Measurements from ENCODE around the gene TIMP2.

TIMP2 gene

DNA sequence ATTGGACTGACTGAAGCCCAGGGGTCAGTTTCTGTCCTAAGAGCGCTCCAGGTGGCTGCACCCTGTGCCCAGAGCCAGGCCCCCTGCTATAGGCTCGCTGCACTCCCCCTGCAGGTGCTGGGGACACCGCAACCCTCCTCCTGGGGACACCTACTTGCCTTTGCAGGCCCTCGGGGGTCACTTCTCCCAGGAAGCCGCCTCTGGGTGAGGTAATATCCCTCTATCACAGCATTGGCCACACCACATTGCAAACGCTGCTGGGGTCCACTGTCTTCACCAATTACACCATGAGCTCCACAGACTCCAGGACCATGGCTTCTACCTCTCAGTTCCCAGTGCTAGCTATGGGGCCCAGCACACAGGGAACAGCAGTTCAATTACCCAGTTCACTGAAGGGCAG, 99.5 kb downstream of the TIMP2 start:
- no peak for TF ChIP-seq POLR2AphosphoS5 (IDR thresholded peaks at IDR 0.05; ENCODE audit: low read depth, low read length)
- TF ChIP-seq TAF1 (IDR thresholded peaks at IDR 0.05; ENCODE audit: borderline replicate concordance, insufficient read depth, low read length): no peak
- no peak for TF ChIP-seq SIN3A (IDR thresholded peaks at IDR 0.05; ENCODE audit: borderline replicate concordance, insufficient read depth, low read length)
- TF ChIP-seq, protein P1, sequence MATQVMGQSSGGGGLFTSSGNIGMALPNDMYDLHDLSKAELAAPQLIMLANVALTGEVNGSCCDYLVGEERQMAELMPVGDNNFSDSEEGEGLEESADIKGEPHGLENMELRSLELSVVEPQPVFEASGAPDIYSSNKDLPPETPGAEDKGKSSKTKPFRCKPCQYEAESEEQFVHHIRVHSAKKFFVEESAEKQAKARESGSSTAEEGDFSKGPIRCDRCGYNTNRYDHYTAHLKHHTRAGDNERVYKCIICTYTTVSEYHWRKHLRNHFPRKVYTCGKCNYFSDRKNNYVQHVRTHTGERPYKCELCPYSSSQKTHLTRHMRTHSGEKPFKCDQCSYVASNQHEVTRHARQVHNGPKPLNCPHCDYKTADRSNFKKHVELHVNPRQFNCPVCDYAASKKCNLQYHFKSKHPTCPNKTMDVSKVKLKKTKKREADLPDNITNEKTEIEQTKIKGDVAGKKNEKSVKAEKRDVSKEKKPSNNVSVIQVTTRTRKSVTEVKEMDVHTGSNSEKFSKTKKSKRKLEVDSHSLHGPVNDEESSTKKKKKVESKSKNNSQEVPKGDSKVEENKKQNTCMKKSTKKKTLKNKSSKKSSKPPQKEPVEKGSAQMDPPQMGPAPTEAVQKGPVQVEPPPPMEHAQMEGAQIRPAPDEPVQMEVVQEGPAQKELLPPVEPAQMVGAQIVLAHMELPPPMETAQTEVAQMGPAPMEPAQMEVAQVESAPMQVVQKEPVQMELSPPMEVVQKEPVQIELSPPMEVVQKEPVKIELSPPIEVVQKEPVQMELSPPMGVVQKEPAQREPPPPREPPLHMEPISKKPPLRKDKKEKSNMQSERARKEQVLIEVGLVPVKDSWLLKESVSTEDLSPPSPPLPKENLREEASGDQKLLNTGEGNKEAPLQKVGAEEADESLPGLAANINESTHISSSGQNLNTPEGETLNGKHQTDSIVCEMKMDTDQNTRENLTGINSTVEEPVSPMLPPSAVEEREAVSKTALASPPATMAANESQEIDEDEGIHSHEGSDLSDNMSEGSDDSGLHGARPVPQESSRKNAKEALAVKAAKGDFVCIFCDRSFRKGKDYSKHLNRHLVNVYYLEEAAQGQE (IDR thresholded peaks at IDR 0.05; ENCODE audit: insufficient read depth in 1 of 2, low read depth in 2 of 2, low read length in 2 of 2): no peak
- no peak for TF ChIP-seq FOXP2 (optimal IDR thresholded peaks at IDR 0.05; ENCODE audit: borderline replicate concordance, extremely low read depth, extremely low read length, insufficient read depth)

DNA sequence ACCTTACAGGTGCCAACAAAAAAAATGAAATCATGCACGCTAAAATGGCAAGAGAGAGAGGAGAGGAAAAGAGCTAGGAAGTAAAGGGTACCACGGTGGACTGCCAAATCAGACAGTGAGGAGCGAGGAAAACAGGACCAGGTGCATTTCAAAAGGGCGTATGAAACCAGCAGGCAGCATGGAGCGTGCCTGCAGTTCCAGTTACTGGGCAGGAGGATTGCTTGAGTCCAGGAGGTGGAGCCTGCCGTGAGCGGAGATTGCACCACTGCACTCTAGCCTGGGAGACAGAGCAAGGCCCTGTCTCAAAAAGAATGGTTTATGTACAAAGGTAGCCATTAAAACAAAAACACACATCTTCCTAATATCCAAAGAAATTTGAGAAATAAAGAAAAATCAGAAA, 100.9 kb downstream of the TIMP2 start:
- no peak for TF ChIP-seq SIN3A (IDR thresholded peaks at IDR 0.05; ENCODE audit: borderline replicate concordance, insufficient read depth, low read length)
- TF ChIP-seq, protein P1 (IDR thresholded peaks at IDR 0.05; ENCODE audit: insufficient read depth in 1 of 2, low read depth in 2 of 2, low read length in 2 of 2): no peak
- TF ChIP-seq TAF1 (IDR thresholded peaks at IDR 0.05; ENCODE audit: borderline replicate concordance, insufficient read depth, low read length): no peak
- TF ChIP-seq FOXP2 (optimal IDR thresholded peaks at IDR 0.05; ENCODE audit: borderline replicate concordance, extremely low read depth, extremely low read length, insufficient read depth): no peak
- TF ChIP-seq POLR2AphosphoS5 (IDR thresholded peaks at IDR 0.05; ENCODE audit: low read depth, low read length): no peak

DNA sequence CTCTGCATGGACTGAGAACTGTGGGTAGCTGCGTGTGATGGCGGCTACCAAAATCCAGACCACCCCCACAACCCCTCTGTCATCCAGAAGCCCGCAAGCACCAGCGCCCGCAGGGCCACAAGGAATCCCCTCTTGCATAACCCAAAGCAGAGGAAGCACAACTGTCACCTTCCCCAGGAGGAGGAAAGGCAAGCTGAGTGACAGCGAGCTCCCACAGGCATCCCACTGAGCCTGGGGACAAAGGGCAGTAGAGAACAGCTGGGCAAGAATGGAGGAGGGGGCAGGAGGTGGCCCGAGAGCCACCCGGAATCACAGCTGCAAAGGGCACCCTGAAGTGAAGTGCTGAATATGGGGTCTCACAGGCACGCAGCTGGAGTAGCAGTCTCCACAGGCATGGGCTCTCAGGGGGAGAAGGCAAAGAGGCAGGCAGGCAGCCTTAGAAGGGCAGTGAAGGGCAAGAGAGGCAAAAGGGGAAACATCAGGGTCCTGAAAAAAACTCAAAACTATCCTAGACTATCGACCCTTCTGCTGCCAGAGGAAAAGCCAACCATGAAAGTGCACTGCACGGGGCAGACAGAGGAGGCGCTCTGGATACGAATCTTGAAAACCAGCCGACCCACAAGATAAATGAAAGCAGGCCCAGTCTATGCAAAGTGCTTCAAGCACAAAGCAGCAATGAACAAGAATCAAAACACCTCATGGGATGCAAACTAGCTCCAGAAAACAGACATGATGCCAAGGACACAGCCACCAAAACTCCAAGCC, 101.7 kb downstream of the TIMP2 start:
- TF ChIP-seq POLR2AphosphoS5 (IDR thresholded peaks at IDR 0.05; ENCODE audit: low read depth, low read length): no peak
- TF ChIP-seq TAF1 (IDR thresholded peaks at IDR 0.05; ENCODE audit: borderline replicate concordance, insufficient read depth, low read length): no peak
- TF ChIP-seq SIN3A (IDR thresholded peaks at IDR 0.05; ENCODE audit: borderline replicate concordance, insufficient read depth, low read length): no peak
- no peak for TF ChIP-seq FOXP2 (optimal IDR thresholded peaks at IDR 0.05; ENCODE audit: borderline replicate concordance, extremely low read depth, extremely low read length, insufficient read depth)
- TF ChIP-seq, protein P1 (IDR thresholded peaks at IDR 0.05; ENCODE audit: insufficient read depth in 1 of 2, low read depth in 2 of 2, low read length in 2 of 2): no peak

DNA sequence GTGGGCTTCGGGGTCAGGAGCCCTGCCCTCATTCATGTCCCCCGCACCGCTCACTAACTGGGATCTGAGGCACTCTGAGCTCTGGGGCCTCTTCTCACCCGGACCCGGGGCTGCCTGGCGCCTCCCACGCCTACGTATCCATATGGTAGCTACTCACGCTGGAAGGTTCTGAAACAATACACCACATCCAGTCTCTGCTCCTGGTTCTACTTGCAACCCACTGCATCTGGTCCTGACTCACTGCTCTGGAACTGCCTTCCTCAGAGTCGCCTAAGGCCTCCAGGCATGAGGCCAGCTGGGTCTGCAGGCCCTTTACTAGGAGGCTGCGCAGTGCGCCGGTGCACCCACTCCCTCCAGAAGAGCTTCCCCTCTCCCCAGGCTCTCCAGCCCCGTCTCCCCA, 102.6 kb downstream of the TIMP2 start:
- no peak for TF ChIP-seq POLR2AphosphoS5 (IDR thresholded peaks at IDR 0.05; ENCODE audit: low read depth, low read length)
- TF ChIP-seq TAF1 (IDR thresholded peaks at IDR 0.05; ENCODE audit: borderline replicate concordance, insufficient read depth, low read length): no peak
- peak; percentile 57 for TF ChIP-seq FOXP2 (optimal IDR thresholded peaks at IDR 0.05; ENCODE audit: borderline replicate concordance, extremely low read depth, extremely low read length, insufficient read depth)

DNA sequence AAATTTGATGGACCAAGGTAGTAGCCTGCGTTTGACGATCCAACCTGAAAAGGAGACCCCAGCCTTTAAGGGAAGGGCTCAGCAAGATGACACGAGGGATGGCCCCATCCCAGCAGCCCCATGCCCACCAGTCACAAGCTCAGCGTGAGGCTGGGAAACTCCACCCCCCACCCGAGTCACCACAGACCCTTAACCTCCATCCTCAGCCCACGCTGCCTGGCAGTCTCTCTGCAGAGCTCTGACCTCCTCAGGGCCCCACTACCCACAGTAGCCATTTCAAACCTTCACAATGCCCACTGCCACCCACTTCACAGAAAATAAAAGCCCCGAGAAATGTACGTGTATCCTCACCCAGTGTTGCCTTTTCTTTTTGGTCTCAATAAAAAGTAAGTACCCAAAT, 103.2 kb downstream of the TIMP2 start:
- no peak for TF ChIP-seq SIN3A (IDR thresholded peaks at IDR 0.05; ENCODE audit: borderline replicate concordance, insufficient read depth, low read length)
- TF ChIP-seq POLR2AphosphoS5 (IDR thresholded peaks at IDR 0.05; ENCODE audit: low read depth, low read length): no peak
- TF ChIP-seq, protein P1 (IDR thresholded peaks at IDR 0.05; ENCODE audit: insufficient read depth in 1 of 2, low read depth in 2 of 2, low read length in 2 of 2): no peak
- TF ChIP-seq TAF1 (IDR thresholded peaks at IDR 0.05; ENCODE audit: borderline replicate concordance, insufficient read depth, low read length): no peak
- no peak for TF ChIP-seq FOXP2 (optimal IDR thresholded peaks at IDR 0.05; ENCODE audit: borderline replicate concordance, extremely low read depth, extremely low read length, insufficient read depth)
